Activated CD8-positive, alpha-beta T cell treated with anti-CD3 and anti-CD28 coated beads for 36 hours (primary cell): Measurements from ENCODE around the gene BORCS5. TPM values are rescaled to one million over a fixed set of nuclear protein-coding genes. Genes with fewer than 3 reads are reported as not detected.

Experiments
- ATAC-seq: fragments of 200-7000 bp; cut with Tn5 transposase; one replicate; pipeline ENCODE4 v1.10.0; 2021; ENCODE audit warnings: mild to moderate bottlenecking, moderate library complexity
- CTCF ChIA-PET: fragments of 350-600 bp; sonication (Branson Sonifier 250); formaldehyde crosslinking; loops from one replicate; lab custom pipeline; 2021; ENCODE audit warnings: antibody characterized with exemption; lab: Charles Lee
- POLR2A ChIA-PET: fragments of 350-600 bp; sonication (Branson Sonifier 250); formaldehyde crosslinking; loops from one replicate; lab custom pipeline; 2021; ENCODE audit warnings: antibody characterized with exemption; lab: Charles Lee
- DNase-seq: peaks from one replicate; pipeline ENCODE4 v3.0.0-alpha.2; 2020
- H3K27ac Mint-ChIP-seq: one replicate; pipeline ENCODE4 v1.8.0; 2021; ENCODE audit warnings: mild to moderate bottlenecking, mixed read lengths
- H3K27me3 Mint-ChIP-seq: one replicate; pipeline ENCODE4 v1.8.0; 2021; ENCODE audit warnings: mixed read lengths
- H3K36me3 Mint-ChIP-seq: one replicate; pipeline ENCODE4 v1.8.0; 2021; ENCODE audit warnings: low read depth, mixed read lengths
- H3K4me1 Mint-ChIP-seq: one replicate; pipeline ENCODE4 v1.8.0; 2021; ENCODE audit warnings: low read depth, mixed read lengths
- H3K4me3 Mint-ChIP-seq: one replicate; pipeline ENCODE4 v1.8.0; 2021; ENCODE audit warnings: mild to moderate bottlenecking, moderate library complexity, mixed read lengths
- H3K9me3 Mint-ChIP-seq: one replicate; pipeline ENCODE4 v1.8.0; 2021; ENCODE audit warnings: mixed read lengths
- intact Hi-C: fragments of 100-400 bp; cut with micrococcal nuclease; formaldehyde crosslinking; loops from one replicate; pipeline ENCODE4 v1.10.0; 2022
- total RNA-seq, 2 experiments: library from RNA; stranded (reverse); gene quantifications; one replicate each; pipeline ENCODE4 v1.2.3, GENCODE V29; 2021
- TF ChIP-seq, protein P1 (sequence below): fragments of 200-600 bp; IDR thresholded peaks from one replicate; pipeline ENCODE4 v1.8.0; 2022; ENCODE audit warnings: antibody characterized with exemption, mild to moderate bottlenecking

The BORCS5 gene
- total RNA-seq, 2 experiments from 2014 or later, result 31.5 to 32.9 TPM

DNA sequence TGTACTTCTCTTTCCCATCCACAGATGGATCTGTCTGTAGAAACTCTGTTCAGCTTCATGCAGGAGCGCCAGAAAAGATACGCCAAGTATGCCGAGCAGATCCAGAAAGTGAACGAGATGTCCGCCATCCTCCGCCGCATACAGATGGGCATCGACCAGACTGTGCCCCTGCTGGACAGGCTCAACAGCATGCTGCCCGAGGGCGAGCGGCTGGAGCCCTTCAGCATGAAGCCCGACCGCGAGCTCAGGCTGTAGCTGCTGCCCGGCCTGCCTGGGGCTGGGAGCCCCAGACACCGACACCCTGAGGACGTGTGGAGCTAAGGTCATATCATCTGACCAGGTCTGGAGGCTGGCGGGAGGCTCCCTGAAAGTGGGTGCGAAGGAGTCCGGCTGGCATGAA lies 108.6 kb downstream of the BORCS5 start:
- TF ChIP-seq, protein P1, sequence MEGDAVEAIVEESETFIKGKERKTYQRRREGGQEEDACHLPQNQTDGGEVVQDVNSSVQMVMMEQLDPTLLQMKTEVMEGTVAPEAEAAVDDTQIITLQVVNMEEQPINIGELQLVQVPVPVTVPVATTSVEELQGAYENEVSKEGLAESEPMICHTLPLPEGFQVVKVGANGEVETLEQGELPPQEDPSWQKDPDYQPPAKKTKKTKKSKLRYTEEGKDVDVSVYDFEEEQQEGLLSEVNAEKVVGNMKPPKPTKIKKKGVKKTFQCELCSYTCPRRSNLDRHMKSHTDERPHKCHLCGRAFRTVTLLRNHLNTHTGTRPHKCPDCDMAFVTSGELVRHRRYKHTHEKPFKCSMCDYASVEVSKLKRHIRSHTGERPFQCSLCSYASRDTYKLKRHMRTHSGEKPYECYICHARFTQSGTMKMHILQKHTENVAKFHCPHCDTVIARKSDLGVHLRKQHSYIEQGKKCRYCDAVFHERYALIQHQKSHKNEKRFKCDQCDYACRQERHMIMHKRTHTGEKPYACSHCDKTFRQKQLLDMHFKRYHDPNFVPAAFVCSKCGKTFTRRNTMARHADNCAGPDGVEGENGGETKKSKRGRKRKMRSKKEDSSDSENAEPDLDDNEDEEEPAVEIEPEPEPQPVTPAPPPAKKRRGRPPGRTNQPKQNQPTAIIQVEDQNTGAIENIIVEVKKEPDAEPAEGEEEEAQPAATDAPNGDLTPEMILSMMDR, result no peak
- Mint-ChIP-seq H3K27me3 (no peaks in the 10 kb centered on the region), H3K9me3 (no peaks in the 10 kb centered on the region), H3K4me3 (no peak overlapping the region), H3K27ac (peak overlapping the region; percentile 71), H3K36me3 (peaks cover 60% of the 10 kb centered on the region), H3K4me1 (peaks cover 80% of the 10 kb centered on the region)
- intact Hi-C loops, result no loop called here
- ATAC-seq (no peak), DNase-seq (no peak)
- CTCF ChIA-PET, result interaction anchor here (1.0 to 2.4 kb wide), 5 partner anchors 9 to 432 kb away, joined by 3 to 10 read pairs (median 4); no protein-coding TSS in a partner anchor
- POLR2A ChIA-PET, result interaction anchor here (0.9 to 2.0 kb wide), 5 partner anchors 8 to 180 kb away, joined by 3 to 9 read pairs (median 4); no protein-coding TSS in a partner anchor

DNA sequence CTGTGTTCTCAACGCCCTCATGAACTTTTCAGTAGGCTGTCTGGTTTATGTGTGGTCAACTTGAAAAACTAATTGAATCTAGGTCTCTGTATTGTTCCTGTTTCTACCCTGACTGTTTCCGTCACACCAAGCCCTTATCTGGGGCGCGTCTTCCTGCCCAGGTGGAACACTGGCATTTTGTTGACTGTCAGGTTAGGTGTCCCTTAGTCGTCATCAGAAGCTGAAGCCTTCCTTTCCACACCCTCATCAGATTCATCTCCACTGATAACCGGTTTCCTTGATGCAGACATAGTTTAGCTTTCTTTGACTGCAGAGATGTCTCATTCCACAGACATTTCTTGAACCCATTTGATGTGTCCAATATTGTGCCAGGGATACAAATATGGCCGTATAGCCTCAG lies 109.3 kb downstream of the BORCS5 start:
- H3K36me3 Mint-ChIP-seq, result peaks cover 66% of the 10 kb centered on the region
- peak; percentile 69 for DNase-seq
- H3K4me3 Mint-ChIP-seq, result no peak overlapping the region
- no peaks in the 10 kb centered on the region for H3K9me3 Mint-ChIP-seq
- TF ChIP-seq, protein P1, result no peak
- no peaks in the 10 kb centered on the region for H3K27me3 Mint-ChIP-seq
- peaks cover 80% of the 10 kb centered on the region for H3K4me1 Mint-ChIP-seq
- CTCF ChIA-PET, result interaction anchor here (0.9 to 2.4 kb wide), 8 partner anchors 10 to 433 kb away, joined by 3 to 11 read pairs (median 4); no protein-coding TSS in a partner anchor
- intact Hi-C loops, result no loop called here
- POLR2A ChIA-PET, result interaction anchor here (0.9 to 2.0 kb wide), 9 partner anchors 8 to 179 kb away, joined by 3 to 9 read pairs (median 4); partner anchors contain the start of gene BORCS5
- H3K27ac Mint-ChIP-seq, result peak overlapping the region; percentile 90
- ATAC-seq, result peak; percentile 55

DNA sequence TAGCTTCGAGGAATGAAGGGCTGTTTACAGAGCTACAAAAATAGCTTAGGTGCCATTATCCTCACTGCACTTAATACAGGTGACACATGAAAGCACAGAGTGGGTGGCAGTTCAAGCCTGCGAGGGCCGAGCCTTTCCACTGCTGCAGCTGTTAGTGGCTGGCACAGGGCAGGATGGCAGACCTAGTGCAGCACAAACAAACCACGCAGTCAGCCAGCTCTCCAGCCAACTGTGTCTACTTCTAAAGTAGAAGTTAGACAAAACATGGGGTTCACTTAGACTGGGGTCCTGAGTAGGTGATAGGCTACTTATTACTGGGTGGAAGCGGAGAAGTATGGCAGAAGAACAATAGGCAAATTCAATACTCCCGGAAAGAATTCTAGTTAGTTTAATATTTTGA lies 110.4 kb downstream of the BORCS5 start:
- H3K4me1 Mint-ChIP-seq, result peaks cover 70% of the 10 kb centered on the region
- H3K4me3 Mint-ChIP-seq, result no peak overlapping the region
- intact Hi-C loops, result no loop called here
- ChIA-PET CTCF (interaction anchor here (0.8 to 1.5 kb wide), 8 partner anchors 8 to 96 kb away, joined by 3 to 11 read pairs (median 3); partner anchors contain the start of gene DUSP16), POLR2A (interaction anchor here (1.1 to 1.3 kb wide), 3 partner anchors 14 to 94 kb away, joined by 3 to 5 read pairs (median 3); no protein-coding TSS in a partner anchor)
- DNase-seq (peak; percentile 68), ATAC-seq (peak; percentile 73)
- peaks cover 73% of the 10 kb centered on the region for H3K36me3 Mint-ChIP-seq
- no peaks in the 10 kb centered on the region for H3K9me3 Mint-ChIP-seq
- peak overlapping the region; percentile 87 for H3K27ac Mint-ChIP-seq
- TF ChIP-seq, protein P1, result no peak
- no peaks in the 10 kb centered on the region for H3K27me3 Mint-ChIP-seq

DNA sequence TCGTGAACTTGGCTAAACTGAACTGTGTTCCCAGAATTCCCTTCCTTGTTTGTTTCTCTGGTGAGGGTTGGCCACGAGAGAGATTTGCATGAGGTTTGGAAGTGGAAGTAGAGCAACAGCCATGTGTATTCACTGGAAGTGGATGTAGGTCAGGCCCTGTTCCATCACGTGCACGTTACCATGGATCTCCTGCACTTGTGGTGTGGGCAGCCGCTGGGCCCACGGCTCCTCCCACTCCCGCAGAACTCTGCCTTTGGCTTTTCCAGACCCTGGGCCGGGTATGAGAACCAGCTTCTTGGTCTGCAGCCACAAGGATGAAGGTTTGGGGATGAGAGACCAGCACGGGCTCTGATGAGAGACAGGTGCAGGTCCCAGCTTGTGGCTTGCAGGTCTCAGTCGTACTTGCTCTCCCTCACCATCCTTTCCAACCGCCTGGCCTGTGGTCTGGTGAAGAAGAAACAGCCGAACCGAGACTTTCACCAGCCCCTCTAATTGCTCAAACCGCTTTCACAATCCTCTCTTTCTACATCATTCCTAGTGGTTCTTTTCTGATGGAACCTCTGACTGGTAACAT lies 110.9 kb downstream of the BORCS5 start:
- Mint-ChIP-seq H3K9me3 (no peaks in the 10 kb centered on the region), H3K36me3 (peaks cover 74% of the 10 kb centered on the region), H3K27ac (peak overlapping the region; percentile 87), H3K4me1 (peaks cover 69% of the 10 kb centered on the region), H3K27me3 (no peaks in the 10 kb centered on the region), H3K4me3 (no peak overlapping the region)
- ATAC-seq (peak; percentile 16), DNase-seq (peak; percentile 43)
- CTCF ChIA-PET, result interaction anchor here (1.1 to 1.5 kb wide), 3 partner anchors 8 to 91 kb away, joined by 3 to 4 read pairs (median 3); no protein-coding TSS in a partner anchor
- intact Hi-C loops, result no loop called here
- TF ChIP-seq, protein P1, result no peak
- POLR2A ChIA-PET, result interaction anchor here (1.3 kb wide), 1 partner anchor 93 kb away, joined by 3 read pairs; no protein-coding TSS in a partner anchor

DNA sequence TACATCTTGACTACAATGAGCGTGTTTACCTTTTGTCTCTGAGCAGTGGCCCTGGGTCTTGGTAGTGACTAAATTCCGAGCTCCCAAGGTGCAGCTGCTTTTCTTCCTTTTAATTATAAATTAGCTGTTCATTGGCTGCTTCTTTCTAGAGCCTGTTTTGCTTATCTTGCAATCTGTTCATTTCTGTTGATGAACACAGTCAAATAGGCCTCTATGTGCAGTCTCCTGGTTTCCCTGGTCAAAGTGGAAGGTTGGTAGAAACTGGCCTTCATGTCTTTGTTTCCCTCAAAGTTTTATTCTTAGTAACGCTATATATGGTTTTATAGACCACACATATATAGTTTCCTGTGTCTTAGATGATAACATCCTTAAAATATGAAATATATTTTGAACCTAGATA lies 111.7 kb downstream of the BORCS5 start:
- TF ChIP-seq, protein P1, result no peak
- ATAC-seq, result no peak
- ChIA-PET POLR2A (interaction anchor here (1.3 kb wide), 1 partner anchor 92 kb away, joined by 3 read pairs; no protein-coding TSS in a partner anchor), CTCF (no interaction called here)
- no peak for DNase-seq
- Mint-ChIP-seq H3K4me3 (no peak overlapping the region), H3K27me3 (no peaks in the 10 kb centered on the region), H3K27ac (peak overlapping the region; percentile 87), H3K9me3 (no peaks in the 10 kb centered on the region), H3K4me1 (peaks cover 66% of the 10 kb centered on the region), H3K36me3 (peaks cover 73% of the 10 kb centered on the region)
- intact Hi-C loops, result no loop called here
